ENCODE results near the gene RGS12.

GRCh38 chr4:3248178-3248480, 44.7 kb upstream of the RGS12 start:
- TF ChIP-seq POLR2AphosphoS5 (IDR thresholded peaks at IDR 0.05; ENCODE audit: low read depth, low read length) = no peak
- no peak for TF ChIP-seq POLR2A (IDR thresholded peaks at IDR 0.05; ENCODE audit: low read depth, low read length)
